ENCODE results near the gene GULP1.

DNA sequence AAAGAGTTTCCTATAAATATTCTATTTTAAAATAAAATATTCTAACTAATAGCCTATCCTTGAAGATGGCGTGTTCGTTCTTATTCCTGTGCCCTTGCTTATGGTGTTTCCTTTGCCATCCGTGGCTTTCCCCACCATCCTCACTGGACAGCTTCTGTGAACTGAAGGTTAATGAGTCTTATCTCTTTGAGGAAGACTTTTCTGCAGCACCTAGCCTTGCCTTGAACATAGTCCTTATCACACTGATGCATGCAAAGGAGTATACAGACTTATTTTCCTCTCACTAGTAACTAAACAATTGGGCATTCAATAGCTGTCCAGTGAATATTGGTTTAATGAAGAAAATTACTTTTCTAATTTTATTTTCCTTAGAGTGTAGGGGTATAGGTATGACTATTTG lies 88.1 kb downstream of the GULP1 start:
- TF ChIP-seq, protein P1, sequence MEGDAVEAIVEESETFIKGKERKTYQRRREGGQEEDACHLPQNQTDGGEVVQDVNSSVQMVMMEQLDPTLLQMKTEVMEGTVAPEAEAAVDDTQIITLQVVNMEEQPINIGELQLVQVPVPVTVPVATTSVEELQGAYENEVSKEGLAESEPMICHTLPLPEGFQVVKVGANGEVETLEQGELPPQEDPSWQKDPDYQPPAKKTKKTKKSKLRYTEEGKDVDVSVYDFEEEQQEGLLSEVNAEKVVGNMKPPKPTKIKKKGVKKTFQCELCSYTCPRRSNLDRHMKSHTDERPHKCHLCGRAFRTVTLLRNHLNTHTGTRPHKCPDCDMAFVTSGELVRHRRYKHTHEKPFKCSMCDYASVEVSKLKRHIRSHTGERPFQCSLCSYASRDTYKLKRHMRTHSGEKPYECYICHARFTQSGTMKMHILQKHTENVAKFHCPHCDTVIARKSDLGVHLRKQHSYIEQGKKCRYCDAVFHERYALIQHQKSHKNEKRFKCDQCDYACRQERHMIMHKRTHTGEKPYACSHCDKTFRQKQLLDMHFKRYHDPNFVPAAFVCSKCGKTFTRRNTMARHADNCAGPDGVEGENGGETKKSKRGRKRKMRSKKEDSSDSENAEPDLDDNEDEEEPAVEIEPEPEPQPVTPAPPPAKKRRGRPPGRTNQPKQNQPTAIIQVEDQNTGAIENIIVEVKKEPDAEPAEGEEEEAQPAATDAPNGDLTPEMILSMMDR (IDR thresholded peaks at IDR 0.05): no peak
- no peak for TF ChIP-seq POLR2A (IDR thresholded peaks at IDR 0.05)

Data from uterus (tissue), 2 donors.